Lower leg skin (tissue), 3 donors: ENCODE results near the gene HNRNPU.

ENCODE experiments used
- POLR2A ChIP-seq, 2 donors: fragments of 450-650 bp; IDR thresholded peaks; one replicate each; pipeline ENCODE4 v1.6.1; 2016 to 2017; ENCODE audit warnings: antibody characterized with exemption in 2 of 2, mild to moderate bottlenecking in 1 of 2, moderate library complexity in 1 of 2
- TF ChIP-seq, protein P1 (sequence below), 3 donors: fragments of 450-650 bp; IDR thresholded peaks; one replicate each; pipeline ENCODE4 v1.5.1; 2016; ENCODE audit warnings: antibody characterized with exemption in 3 of 3, mild to moderate bottlenecking in 3 of 3, moderate library complexity in 2 of 3

DNA sequence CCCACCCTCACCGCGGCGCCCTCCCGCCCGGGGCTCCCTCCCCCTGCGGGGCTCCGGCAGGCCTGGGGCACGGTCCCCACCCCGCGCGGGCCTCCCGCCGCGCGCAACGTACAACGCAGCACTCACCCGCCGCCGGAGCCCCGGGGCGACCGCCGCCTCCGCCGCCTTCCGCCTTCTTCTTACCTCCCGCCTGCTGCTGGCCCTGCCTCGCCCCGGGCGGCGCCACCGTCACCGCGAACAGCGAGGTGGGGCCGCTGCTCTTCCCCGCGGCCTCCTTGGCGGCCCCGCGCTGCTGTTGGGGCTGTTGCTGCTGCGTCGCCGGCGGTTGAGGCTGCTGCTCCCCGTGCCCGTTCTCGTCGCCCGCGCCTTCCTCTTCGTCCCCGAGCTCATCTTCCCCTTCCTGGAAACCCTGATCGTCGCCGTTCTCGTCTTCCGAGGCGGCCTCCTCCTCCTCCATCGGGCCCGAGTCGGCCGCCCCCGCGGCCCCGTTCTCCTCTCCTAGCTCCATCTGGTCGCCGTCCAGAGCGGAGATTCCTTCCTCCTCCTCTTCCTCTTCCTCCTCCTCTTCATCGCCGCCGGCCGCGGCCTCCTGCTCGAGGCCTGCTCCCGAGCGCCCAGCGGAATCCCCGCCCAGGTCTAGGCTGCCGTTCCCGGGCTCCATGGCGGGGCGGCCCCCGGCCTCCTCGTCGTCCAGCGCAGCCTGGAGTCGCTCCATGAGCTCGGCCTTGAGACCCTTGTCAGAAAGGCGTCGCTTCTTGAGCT lies 671 bp downstream of the HNRNPU start:
- TF ChIP-seq, protein P1, sequence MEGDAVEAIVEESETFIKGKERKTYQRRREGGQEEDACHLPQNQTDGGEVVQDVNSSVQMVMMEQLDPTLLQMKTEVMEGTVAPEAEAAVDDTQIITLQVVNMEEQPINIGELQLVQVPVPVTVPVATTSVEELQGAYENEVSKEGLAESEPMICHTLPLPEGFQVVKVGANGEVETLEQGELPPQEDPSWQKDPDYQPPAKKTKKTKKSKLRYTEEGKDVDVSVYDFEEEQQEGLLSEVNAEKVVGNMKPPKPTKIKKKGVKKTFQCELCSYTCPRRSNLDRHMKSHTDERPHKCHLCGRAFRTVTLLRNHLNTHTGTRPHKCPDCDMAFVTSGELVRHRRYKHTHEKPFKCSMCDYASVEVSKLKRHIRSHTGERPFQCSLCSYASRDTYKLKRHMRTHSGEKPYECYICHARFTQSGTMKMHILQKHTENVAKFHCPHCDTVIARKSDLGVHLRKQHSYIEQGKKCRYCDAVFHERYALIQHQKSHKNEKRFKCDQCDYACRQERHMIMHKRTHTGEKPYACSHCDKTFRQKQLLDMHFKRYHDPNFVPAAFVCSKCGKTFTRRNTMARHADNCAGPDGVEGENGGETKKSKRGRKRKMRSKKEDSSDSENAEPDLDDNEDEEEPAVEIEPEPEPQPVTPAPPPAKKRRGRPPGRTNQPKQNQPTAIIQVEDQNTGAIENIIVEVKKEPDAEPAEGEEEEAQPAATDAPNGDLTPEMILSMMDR (IDR thresholded peaks at IDR 0.05), result no peak
- no peak for TF ChIP-seq POLR2A (IDR thresholded peaks at IDR 0.05)
